HG02798 (cell line): ENCODE results near the gene FBXW7.

Experiments
- ATAC-seq: cut with Tn5 transposase; IDR thresholded peaks from one replicate; pipeline ENCODE4 v1.9.1; 2021; ENCODE audit warnings: mild to moderate bottlenecking; ENCODE audit not compliant: unreplicated experiment, poor library complexity

Gene FBXW7

DNA sequence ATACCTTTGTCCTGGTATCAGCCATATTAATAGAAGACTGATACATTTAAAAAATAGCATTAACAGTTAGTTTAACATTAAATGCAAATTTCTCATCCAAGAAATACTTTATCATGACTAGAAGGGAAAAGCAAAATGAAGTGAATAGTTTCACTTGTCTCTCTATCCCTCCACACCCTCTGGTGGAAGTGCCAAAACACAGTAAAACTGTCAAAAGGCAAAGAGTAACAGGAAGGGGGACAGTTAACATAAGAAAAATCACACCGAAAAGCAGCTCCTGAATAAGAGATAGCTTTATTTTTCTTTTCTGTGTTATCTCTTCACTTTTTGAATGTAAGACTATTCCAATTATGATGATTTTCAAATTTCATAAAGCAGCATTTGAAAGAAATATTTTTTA, 187.2 kb downstream of the FBXW7 start:
- no peak for ATAC-seq

DNA sequence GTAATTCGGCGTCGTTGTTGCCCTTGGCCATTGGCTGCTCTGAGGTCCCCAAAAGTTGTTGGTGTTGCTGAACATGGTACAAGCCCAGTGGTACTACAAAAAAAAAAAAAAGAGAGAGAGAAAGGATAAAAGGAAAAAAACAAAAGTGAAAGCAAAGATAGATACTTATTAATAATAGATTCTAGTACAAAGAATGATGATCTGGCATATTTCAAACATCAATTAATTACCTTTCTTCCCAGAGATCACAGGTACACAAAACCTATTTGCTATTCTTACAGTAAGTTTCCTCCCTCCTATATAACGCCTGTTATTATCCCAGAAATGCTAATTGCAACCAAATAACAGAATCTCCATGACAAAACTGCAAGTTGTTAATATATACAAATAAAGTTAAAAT, 188.9 kb downstream of the FBXW7 start:
- no peak for ATAC-seq

DNA sequence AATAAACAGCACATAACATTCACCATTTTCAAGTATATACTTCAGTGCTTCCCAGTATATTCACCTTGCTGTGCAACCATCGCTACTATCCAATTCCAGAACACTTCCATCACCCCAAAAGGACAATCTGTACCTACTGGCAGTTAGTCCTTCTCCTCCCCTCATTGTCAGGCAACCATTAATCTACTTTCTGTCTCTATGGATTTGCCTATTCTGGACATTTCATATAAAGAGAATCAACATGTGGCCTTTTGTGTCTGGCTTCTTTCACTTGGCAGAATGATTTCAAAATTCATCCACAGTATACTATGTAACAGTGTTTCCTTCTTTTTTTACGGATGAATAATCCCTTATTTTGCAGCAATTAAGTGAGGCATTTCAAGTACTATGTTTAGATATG, 189.4 kb downstream of the FBXW7 start:
- no peak for ATAC-seq

DNA sequence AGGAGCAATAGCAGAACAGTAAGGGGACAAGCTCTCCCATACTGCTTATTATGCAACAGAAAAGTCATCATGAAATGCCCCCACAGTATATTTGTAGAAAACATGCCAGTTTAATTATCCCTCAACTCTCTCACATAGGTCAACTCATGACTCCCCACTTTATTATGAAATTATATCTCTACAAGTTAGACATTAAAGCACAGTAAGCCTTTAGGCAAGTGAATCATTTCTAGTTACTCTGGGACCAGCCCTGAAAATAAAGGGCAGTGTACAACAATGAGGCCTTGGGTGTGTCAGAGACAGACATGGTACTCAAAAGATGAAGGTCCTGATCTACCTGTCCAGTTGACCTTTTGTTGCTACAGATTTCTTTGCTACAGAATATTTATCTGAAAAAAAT, 191.9 kb downstream of the FBXW7 start:
- ATAC-seq: no peak

DNA sequence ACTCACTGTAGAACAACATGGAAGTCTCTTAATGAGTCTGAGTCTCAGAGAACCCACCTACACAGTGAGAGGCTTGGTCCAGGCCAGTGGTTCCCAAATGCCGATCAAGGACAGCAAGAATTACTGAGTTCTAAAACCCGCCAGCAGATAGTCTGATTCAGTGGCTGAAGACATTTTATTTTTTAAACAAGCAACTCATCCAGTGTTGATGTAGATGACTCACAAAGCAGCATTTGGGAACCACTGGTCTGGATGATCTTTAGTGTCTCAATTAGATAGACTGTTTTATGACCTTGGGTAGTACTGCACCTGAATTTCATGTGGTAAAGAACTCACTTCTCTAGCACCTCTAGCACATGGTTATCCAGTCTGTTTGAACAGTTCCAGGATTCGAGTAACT, 193.6 kb downstream of the FBXW7 start:
- ATAC-seq: no peak

DNA sequence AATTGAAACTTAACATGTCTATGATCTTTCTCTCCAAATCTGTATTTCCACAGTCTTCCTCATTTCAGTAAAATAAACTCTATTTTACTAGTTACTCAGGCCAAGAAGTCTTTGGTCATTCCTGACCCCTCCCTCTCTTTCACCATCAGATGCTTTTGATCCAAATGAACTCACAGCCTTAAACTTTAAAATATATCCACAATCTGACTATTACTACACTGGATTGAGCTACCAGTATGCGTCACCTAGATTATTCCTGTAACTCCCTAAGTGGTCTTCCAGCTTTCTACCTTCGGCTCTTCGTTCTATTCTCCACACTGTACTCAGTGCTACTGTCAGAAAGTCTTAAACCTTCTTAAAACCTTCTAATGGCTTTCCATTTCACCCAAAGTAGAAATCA, 195.1 kb downstream of the FBXW7 start:
- no peak for ATAC-seq

DNA sequence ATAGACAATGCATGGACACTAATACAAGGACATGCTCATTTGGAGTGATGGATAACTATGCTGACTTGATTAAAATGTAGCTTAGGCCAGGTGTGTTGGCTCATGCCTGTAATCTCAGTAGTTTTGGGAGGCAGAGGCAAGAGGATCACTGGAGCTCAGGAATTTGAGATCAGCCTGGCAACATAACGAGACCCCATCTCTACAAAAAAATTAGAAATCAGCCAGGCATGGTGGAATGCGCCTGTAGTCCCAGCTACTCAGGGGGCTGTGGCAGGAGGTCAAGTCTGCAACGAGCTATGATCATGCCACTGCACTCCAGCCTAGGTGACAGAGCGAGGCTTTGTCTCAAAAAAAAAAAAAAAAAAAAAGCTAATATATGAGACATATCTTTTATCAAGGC, 196.3 kb downstream of the FBXW7 start:
- ATAC-seq: no peak

DNA sequence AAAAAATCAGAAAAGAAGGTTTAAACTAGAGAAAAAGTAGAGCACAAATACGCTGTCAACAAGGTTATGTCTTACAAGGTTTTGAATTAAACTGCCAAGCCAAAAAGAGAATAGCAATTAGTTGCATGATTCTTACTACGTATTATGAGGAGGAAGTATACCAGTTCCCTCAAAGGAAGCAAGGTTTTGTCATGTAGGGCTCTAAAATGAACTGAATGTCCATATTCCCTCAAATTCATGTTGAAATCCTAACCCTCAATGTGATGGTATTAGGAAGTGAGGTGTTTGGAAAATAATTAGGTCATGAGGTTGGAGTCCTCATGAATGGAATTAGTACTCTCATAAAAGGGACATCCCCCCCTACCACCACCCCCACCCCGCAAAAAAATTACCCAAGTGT, 201.0 kb downstream of the FBXW7 start:
- no peak for ATAC-seq

DNA sequence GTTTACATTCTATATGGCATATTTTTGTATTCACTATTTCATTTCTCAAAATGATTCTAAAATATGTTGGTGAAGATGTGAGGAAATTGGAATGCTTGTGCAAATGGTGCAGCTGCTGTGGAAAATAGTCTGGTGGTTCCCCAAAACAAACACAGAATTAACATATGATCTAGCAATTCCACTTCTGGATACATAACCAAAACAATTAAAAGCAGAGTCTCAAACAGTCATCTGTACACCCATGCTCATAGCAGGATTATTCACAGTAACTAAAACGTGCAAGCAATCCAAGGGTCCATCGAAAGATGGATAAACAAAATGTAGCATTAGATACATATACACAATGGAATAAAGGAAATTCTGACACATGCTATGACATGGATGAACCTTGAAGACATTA, 204.8 kb downstream of the FBXW7 start:
- no peak for ATAC-seq

DNA sequence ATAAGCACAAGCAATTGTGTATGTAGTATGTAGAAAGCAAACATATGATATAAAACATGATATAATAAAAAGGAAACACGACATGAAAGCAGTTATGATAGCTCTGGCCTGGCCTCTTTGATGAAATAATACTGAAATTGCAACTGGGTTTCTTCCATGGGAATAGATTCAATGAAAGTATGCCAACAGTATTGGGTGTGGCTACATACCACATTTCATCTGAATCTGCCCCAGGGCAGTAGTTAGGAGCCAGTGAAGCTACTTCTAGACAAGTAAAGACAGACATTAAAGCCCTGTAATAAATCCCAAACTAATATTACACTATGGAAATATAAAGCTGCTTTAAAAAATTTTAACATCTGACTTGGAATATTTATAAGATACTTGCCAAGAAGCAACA, 207.3 kb downstream of the FBXW7 start:
- no peak for ATAC-seq

DNA sequence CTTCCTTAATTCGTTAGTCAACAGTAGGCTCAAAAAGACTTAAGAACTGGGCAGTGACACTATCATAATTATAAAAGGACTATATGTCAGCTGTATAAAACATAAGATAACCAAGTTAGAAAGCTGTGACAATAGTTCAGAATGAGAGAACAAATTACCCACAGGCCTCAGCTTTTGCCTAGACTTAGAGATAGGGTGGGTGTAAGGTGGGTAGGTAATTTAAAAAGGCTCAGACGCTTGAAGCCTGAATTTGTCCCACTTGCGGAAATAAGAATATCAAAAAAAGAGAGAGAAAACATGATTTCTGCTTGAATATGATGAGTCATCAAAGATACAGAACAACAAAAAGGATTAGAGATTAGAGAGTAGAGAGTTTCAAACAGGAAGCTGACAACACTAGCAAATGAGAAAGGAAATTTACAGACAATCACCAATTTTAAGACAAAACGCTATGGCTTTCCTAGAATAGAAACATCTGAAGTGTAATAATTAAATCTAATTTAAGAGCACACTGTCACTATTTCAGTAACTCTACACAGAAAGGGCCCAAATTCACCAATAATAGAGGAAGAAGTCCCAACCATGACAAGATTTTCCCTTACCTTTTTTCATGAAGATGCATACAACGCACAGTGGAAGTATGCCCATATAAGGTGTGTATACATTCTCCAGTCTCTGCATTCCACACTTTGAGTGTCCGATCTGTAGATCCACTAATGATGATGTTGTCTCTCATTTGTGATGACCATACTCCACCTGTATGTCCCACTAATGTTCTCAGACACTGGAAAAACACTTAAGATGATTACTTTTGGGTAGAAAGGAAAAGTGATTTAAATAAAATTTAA, 208.1 kb downstream of the FBXW7 start:
- no peak for ATAC-seq

DNA sequence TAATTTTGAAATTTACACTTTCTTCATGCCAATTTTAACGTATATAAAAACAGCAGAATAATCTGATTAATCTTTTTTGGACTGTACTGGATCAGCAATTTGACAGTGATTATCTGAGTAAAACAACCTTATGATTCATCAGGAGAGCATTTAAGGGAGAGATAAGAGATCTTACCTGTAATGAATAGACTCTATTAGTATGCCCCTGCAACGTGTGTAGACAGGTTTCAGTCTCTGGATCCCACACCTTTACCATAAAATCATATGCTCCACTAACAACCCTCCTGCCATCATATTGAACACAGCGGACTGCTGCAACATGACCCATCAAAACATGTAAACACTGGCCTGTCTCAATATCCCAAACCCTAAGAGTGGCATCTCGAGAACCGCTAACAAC, 210.1 kb downstream of the FBXW7 start:
- no peak for ATAC-seq

DNA sequence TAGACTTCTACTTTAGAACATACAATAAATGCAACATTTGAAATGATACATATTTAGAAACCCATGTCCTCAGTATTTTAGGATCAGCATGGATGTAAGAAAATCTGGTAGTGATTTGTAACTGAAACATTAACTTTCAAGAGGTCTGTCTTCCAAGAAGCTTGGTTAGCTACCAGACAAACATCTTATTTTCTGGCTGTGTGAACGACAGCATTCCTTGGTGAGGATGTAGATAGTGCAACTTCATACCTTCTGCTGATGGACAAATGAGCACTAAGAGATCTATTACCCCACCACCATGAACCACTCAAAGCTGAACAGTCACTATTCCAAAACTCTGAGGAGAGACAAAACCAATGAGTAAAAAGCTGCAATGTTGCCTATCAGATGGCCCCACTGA, 212.7 kb downstream of the FBXW7 start:
- no peak for ATAC-seq

DNA sequence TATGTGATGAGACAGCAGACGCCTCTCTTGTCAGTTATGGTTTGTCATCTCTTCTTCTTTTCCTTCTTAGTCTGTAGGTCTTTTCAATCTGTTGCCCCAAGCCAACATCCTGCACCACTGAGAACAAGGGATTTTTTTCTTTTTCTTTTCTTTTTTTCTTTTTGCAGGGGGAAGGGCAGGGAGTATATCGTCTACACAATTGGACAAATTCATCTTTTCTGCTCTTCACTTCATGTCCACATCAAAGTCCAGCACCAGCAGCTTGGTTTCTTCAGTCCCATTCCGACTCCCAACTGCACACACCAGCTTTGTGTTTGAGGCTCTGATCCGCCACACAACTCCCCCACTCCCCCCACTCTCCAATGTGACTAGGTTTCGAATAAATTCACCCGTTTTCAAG, 213.2 kb downstream of the FBXW7 start:
- no peak for ATAC-seq

DNA sequence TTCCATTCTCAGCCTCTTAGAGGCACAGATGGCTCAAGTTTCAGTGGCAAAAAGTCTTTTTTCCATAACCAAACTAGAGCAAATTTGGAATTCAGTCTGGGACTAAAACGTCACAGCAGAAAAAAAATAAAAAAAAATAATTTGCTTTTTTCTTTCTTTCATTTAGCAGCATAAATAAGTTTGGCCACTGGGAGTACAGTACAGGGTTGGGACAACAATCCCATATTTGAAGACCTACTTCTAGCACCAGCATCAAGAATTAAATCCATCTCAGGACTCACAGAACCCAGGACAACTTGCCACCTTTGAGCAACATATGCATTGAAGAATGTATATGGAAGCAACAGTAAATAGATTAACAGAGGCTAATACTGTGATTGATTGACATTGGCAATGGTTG, 214.0 kb downstream of the FBXW7 start:
- no peak for ATAC-seq

DNA sequence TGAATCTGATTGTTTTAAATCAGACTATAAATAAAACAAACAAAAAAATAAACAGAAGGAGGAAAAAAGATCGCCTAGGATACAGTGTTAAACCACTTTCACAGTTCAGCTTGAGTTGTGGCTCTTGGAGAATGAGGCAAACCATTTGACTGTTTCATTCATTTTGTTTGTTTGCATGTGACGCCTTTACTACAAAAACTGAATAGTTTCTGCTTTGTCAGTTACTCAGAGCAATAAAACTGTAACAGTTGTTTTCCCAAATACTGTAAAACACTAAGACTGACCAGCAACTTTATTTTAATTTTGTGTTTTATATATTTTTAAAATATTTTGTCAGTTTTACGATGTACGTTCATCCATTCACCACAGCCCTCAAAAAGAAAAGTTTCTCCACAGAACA, 214.5 kb downstream of the FBXW7 start:
- ATAC-seq: no peak

DNA sequence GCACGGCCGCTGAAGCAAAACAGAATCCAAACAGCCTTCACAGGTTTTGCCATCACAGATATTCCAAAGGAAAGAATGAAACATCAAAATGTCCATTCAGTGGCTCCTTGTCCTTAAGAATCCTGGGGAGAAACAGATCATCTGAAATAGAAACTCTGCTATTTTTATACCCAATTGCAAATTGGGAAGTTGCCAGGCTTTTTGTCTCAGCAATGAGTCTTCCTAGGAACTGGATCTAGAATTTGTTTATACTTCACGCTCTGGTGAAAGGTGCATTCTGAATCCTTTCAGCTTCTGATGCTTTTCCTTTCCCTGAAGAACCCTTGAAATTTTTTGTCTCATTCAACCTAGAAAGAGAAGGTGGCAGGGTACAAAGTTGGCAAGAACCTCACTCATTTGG, 218.9 kb downstream of the FBXW7 start:
- ATAC-seq: no peak

DNA sequence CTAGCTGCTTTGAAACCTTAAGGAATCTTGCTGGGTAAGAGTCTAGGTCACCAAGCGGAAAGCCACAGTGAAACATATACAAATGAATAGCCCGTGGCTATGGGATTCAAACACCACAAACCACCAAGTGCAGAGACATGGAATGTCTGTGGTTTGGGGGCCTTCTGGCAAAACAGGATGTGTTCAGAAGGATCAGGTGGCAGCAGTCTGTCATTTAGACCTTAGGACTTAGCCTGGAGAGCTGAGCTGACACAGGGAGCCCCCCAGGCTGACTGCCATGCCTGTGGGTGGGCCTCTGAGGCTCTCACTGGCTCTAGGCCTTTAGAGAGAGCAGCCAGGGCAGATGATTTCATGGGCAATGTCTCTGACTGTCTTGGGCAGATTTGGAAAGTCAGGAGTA, 225.6 kb downstream of the FBXW7 start:
- no peak for ATAC-seq

DNA sequence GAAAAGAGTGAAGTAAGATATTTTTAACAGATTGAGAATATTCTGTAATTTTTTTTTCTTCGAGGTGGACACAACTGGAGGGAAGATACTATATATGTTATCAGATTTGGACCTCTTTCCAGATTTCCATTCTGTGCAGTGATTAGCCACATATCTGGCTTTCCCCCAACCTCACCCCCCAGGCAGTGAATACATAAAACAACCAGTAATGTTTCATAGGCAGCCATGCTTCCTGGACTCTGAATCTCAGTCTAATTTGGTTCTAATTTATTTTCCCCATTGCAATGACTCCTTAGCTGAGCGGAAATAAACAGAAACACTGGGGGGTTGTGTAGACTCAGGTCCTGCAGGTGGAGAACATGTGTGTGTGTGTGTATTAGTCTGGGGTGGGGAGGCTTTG, 226.5 kb downstream of the FBXW7 start:
- ATAC-seq: no peak

DNA sequence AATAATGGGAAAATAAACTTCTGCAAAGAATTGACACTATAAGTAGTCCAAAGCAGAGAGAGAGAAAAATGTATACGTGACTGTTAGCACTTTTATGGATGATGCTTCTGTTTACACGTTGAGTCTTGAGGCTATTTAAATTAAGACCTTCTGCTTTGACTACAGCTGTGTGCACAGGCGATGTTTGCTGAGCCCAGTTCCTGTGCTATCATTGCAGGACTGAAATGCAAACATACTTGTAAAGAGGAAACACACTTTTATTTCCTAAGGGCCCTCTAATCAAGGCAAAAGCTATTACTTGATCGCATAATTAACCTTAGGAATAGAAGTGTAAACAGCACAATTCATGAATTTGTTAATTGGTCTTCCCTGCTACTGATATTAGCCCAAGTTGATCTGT, 226.9 kb downstream of the FBXW7 start:
- ATAC-seq: no peak

DNA sequence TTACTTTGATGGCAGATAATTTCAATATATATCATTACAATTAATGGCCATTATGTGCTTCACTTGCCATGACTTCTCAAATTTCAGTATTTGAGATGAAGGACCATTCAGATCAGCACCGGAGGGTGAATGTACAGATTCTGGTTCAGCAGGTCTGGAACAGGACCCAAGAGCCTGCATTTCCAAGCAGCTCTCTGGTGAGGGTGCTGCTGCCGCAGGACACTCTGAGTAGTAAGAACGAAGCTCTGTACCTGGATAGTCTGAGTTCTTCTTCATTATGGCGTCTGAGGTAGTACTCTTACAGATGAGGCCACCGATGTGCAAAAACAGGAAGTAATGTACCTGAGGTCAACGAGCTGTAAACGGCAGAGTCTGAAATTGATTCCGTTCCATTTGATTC, 228.2 kb downstream of the FBXW7 start:
- no peak for ATAC-seq

DNA sequence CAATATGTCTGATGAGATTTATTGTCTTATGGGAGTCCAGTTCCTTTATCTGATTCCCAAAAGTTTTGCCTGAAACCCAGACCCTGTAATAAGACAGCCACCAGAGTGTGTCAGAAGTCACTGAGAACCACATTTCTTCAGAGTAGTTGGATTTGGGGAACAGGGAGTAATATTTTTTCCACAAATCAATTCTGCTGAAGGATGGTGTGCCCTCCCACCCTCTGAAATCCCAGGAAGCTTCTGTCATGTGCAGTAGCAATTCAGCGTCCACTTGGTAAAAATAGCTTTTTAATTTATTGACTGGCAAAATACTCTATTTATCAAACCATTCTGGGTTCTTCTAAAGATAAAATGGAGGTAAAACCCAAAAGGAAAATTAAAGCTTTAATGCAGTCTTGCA, 229.4 kb downstream of the FBXW7 start:
- no peak for ATAC-seq

DNA sequence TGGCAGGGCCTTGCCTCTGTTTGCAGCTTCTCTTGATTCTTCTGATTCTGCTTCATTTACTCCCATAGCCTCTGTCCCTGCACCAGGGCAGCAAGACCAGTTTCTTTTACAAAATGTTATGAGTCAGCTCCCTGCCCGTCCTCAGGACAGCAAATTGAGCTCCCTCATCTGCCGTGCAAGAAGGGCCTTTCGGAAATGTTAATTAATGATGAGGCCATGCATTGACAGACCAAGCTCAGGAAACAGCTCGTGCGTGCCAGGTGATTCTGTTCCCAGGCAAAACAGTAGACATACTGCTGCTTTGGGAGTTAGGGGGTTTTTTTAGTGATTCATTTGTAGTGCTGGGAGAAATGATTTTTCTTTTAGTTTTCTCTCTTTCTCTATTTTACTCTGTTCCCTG, 231.7 kb downstream of the FBXW7 start:
- ATAC-seq: peak; percentile 93
